ENCODE measurements around the gene PRIM2.
"Not testable (repeated sequence)": the region's sequence is repeated elsewhere in the genome, so short reads cannot be mapped to it uniquely, and the experiment has no call there.

GRCh38 chr6:57660940-57661339, 343.5 kb downstream of the PRIM2 start:
- not testable (repeated sequence) for TF ChIP-seq CTCF (IDR thresholded peaks at IDR 0.05; ENCODE audit: low read length); EZH2 (IDR thresholded peaks at IDR 0.05; ENCODE audit: borderline replicate concordance, low read length)
